Body of pancreas (tissue), 4 donors: ENCODE measurements around the gene OR1M1.

Experiments
- POLR2A ChIP-seq, 3 donors: fragments of 450-650 bp; IDR thresholded peaks; one replicate each; pipeline ENCODE4 v1.6.1; 2016; ENCODE audit warnings: antibody characterized with exemption in 3 of 3, mild to moderate bottlenecking in 2 of 3
- TF ChIP-seq, protein P1 (sequence below), 7 experiments: fragments of 450-650 bp in 4 of 7; fragments of 200-600 bp in 3 of 7; sonication (generic) in 3 of 7; IDR thresholded peaks; one replicate each; pipeline ENCODE4 v1.5.1; 2016 to 2019; ENCODE audit warnings: antibody characterized with exemption in 7 of 7

DNA sequence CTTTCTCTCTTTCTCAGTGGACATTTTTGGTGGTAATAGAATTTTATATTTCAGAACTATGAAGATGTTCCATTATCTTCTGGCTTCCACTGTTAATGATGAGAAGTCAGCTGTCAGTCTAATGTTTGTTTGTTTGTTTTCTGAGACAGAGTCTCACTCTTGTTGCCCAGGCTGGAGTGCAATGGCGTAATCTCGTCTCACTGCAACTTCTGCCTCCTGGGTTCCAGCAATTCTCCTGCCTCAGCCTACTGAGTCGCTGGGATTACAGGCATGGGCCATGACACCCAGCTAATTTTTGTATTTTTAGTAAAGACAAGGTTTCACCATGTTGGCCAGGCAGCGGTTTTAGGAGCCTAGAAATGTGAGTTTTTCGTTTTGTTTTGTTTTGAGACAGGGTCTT lies 58.1 kb downstream of the OR1M1 start:
- TF ChIP-seq POLR2A (IDR thresholded peaks at IDR 0.05): no peak
- TF ChIP-seq, protein P1, sequence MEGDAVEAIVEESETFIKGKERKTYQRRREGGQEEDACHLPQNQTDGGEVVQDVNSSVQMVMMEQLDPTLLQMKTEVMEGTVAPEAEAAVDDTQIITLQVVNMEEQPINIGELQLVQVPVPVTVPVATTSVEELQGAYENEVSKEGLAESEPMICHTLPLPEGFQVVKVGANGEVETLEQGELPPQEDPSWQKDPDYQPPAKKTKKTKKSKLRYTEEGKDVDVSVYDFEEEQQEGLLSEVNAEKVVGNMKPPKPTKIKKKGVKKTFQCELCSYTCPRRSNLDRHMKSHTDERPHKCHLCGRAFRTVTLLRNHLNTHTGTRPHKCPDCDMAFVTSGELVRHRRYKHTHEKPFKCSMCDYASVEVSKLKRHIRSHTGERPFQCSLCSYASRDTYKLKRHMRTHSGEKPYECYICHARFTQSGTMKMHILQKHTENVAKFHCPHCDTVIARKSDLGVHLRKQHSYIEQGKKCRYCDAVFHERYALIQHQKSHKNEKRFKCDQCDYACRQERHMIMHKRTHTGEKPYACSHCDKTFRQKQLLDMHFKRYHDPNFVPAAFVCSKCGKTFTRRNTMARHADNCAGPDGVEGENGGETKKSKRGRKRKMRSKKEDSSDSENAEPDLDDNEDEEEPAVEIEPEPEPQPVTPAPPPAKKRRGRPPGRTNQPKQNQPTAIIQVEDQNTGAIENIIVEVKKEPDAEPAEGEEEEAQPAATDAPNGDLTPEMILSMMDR (IDR thresholded peaks at IDR 0.05): no peak
